Fibroblast of skin of right quadriceps (primary cell): ENCODE results near the gene KIAA1217.

Experiments used
- DNase-seq: peaks from one replicate; pipeline ENCODE4 v3.0.0-alpha.2; 2013

The KIAA1217 gene

GRCh38 chr10:24207781-24208611 is 942 bp upstream of the KIAA1217 start:
- peak; percentile 34 for DNase-seq

- peak; percentile 76 for DNase-seq
These were observed 464 bp downstream of the KIAA1217 start for GRCh38 chr10:24209432-24209771.

DNA sequence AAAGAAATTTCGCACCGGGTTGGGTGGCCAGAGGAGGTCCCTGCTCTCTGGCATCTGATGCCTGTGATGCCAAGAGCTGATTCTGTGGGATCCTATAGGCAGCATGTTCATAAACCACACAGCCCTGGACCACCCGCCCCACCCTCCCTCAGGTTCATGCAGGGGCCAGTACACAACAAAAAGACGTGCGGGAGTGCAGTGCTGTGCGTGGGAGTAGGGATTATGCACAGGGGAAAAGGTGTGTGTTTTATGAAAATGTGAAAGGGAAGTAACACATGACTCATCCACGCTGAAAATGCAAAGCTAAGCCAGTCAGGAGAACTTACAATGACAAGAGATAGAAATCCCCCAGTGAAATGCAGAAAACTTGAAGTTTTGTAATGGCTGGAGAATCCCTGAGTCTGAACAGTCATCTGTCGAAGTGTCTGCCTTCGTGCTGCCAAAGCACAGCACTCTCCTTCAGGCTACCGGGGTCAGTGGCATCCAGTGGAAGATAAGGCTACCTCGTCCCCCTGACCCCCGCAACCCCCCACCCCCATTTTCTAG is 1.1 kb downstream of the KIAA1217 start:
- DNase-seq = peak; percentile 78

DNA sequence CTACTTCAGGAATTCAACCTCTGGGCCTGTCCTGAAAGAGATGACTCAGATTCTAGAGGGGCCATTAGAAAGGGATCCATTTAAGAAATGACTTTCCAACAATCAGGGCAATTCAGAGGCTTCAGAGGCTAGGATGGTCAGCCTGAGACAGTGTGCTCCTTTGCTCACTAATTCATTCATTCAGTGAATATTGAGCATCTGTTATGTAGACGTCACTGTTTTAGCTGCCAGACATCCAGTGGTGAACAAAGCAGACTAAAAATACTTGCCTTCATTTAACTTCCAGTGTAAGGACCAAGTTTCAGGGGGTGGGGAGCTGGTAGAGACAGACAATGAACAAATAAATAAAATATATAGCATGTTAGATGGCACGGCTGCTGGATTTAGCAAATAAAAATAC is 1.6 kb downstream of the KIAA1217 start:
- DNase-seq = peak; percentile 15

- no peak for DNase-seq
These were observed 4.3 kb downstream of the KIAA1217 start for GRCh38 chr10:24213266-24213665.

DNA sequence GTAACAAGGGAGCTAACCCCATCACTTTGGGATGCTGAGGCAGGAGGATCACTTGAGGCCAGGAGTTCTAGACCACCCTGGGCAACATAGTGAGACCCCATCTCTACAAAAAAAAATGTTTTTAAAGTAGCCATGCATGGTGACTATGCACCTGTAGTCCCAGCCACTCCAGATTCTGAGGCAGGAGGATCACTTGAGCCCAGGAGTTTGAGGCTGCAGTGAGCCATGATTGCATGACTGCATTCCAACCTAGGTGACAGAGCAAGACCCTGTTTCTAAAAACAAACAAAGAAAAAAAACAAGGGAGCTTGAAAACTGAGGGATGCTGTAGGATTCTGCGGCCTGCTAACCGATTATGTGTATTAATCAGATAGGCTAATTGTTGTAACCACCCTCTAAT is 4.9 kb downstream of the KIAA1217 start:
- DNase-seq = no peak

DNA sequence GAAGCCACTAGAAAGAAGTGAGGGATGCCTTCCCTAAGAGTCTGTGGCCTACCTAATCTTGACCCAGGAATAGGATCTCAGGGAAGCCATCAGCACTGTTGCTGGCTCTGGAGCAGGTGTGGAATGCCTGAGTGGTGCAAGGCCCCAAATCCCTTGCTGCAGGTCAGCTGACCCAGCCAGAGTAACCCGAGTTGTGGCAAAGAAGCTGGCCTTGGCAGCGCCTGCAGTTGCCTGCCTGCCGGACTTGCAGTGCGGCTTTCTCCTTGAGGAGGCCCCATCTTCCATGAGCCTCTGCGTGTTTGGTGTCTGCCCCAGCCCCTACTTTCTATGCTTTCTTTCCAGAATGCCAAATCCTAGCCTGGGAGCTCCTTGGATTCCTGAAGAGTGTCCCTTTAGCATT is 5.8 kb downstream of the KIAA1217 start:
- no peak for DNase-seq

DNA sequence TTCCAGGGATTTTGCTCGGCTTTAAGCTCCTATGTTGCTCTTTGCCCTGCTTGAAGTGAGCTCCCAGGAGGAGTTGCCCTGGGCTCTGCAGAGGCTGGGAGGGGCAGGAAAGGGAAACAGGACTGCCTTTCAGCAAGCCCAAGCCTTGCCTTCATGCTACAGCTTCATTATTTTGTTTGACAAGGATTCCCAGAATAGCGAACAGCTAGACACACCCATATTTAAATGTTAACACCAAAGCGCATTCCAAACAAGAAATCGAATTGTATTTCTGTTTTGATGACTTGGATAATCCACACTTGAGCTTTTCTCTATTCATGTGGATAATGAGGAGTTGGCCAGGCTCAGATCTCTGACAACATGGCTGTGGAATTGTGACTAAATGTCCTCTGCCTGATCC is 6.3 kb downstream of the KIAA1217 start:
- DNase-seq = no peak

DNA sequence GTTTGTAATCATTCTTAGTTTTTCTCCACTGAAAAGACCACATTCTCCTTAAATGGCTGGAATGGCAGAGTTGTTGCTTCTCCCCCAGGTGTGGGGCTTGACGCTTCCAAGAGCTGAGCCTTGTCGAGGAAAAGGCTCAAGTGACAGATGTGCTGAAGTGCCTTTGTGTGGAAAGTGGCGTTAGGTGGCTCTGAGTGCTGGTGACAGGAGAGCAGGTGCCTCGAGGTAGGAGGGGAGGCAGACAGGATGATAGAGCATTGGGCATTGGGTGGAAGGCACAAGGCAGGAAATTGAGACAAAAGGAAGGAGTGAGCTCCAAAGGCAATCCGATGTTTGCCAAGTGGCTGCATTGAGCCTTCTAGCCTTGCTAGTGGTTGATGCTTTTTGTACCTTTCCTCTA is 6.7 kb downstream of the KIAA1217 start:
- DNase-seq = no peak

GRCh38 chr10:24219963-24220362 is 11.0 kb downstream of the KIAA1217 start:
- DNase-seq = no peak

DNA sequence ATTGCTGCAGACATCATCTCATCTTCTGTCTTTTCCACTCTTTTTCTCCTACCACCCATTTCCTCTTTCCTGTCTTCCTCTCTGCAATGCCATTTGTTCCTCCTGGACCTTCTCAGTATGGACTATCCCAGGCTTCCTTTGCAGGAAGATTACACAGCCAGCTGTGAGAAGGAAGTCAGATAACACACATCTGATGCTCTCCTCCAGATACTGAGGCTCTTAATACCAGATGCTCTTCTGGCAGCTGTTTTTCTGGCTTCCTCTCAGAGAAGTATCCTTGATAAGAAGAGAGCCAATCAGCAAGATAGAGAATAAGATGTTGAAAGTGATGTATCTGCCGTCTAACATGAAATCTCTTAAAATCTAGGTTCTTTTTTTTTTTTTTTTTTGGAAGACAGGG is 14.4 kb downstream of the KIAA1217 start:
- no peak for DNase-seq

- DNase-seq = no peak
These were observed 15.0 kb downstream of the KIAA1217 start for GRCh38 chr10:24223953-24224352.

DNA sequence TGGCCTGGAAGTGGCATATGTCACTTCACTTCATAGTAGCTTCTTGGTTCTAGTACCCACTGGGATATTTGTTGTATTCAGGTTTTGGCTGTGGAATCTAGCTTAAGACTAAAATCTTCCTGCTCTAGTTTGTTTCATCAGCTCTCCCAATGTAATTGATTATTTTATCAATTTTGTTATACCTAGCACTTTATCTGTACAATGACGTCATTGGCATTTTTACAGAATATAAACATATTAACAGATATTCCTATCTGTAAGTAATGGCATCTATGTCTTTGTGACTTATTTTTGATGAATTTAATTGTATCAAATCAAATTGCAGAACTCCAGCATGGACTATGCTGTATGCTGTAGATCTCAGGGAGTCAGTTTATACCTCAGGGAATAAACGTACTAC is 19.7 kb downstream of the KIAA1217 start:
- no peak for DNase-seq

DNA sequence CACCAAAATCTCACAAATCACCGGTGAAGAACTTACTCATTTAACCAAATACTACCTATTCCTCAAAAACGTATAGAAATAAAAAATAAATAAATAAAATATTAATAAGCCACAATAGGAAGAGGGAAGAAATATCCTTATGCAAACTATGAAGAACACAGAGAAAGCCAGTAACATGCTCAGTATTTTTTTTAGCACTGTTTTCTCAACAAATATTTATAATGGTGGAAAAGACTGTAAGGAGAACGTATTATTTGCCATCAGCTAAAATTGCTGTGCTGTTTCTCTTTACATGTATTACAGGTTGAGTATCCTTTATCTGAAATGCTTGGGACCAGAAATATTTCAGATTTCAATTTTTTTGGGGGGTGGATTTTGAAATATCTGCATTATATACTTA is 21.0 kb downstream of the KIAA1217 start:
- DNase-seq = no peak

DNA sequence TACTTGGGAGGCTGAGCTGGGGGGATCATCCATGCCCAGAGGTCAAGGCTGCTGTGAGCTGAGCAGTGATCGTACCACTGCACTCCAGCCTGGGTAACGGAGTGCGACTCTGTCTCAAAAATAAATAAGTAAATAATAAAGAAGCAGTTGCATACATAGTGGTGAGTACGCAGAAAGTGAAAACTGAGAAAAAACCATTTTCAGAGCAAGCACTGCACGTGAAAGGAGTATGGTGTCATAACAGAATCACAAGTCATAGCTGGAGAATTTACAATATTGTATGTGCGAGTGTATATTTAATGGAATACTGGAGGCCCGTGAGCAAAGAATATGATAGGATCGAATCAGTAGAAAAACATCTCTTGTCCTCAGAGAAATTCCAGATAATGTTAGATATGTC is 22.3 kb downstream of the KIAA1217 start:
- DNase-seq = no peak

DNA sequence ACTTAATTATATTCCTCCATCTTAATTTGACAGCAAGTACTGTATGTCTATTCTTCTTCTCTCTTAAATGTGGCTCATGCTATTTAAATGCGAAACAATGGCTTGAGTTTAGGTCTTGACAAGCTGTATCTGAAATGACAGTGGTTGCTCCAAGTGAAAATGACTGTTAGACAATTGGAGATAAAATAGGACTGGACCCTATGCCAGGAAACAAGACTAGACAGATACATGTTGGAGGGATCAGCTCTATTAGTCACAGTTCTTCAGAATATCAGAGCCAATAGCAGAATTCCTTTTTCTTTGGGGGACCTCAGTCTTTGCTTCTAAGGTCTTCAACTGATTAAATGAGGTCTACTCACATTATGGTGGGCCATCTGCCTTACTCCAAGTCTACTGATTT is 25.8 kb downstream of the KIAA1217 start:
- no peak for DNase-seq

DNA sequence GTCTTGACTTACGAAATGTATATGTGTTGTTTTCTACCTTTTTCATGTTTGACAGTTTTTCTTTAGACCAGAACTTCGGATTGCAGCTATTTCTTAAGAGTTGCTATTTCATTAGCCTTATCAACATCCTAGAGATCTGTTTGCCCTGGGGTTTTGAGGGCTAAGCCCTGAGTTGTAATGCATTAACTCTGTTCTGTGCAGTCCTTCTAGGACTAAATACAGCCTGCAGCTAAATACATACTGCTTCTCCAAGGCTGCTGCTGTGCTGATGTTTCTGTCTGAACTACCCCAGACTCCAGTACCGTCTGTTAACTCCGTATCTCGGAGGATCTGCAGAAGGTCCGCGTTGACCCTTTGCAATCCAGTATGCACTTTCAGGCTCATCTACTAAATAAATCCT is 26.5 kb downstream of the KIAA1217 start:
- DNase-seq = no peak

DNA sequence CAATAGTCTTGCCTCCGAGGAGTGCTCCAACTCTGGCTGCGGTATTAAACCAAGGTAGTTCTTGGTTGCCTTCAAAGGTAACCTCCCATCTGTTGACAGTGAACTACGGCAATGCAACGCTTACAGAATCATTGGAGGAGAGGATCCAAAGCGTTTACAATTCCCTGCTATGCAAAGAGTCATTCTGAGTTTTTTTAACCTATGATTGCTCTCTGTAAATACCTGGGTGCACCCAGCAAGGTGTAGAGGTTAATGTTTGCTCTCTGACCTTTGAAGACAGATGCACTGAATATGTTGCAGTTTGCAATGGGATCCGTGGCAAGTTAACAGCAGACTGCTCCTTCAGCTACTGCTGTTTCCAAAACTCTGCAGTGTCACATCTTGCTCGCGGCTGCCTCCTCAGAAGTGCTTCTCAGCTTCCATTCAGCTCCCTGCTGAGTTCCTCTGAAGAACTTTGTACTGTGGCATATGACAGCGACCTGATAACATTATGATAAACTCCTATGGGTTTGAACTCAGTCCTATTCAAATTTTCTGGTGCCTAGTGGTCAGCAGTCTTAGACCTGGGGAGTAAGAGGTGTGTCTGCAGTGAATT is 29.0 kb downstream of the KIAA1217 start:
- no peak for DNase-seq

- DNase-seq = no peak
These were observed 29.7 kb downstream of the KIAA1217 start for GRCh38 chr10:24238519-24239247.

DNA sequence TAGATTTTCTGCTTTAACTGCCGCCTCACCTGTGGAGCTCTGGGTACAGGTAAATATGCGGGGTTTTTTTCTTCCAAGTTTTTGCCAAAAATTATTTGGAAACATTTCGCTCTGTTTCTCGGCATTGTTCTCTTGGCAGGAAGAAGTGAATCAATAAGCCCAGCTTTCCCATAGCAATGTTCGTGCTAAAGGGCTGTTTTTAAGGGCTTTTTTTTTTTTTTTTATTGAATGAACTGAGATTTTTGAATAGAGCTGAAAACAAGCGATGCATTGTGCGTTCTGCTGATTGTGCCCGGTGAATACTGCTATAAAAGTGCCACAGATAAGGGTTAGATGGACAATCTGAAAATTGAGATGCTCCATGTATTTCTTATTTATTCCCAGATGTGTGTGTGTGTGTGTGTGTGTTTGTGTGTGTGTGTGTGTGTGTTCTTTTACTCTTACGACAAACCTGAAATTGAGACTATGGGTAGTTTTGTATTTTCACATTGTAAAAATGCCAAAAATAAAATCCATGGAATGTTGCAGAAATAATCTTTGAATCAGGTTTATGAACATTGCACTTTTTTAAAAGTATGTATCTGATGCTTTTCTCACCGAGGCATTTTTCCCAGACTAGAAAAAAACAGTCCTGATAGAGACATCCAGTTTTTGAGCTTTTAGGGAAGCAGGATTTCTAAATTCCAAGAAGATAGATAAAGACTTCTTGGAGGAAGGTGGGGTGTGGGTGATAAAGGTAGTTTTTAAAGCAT is 30.5 kb downstream of the KIAA1217 start:
- no peak for DNase-seq

- peak; percentile 42 for DNase-seq
These were observed 31.3 kb downstream of the KIAA1217 start for GRCh38 chr10:24240041-24240751.

DNA sequence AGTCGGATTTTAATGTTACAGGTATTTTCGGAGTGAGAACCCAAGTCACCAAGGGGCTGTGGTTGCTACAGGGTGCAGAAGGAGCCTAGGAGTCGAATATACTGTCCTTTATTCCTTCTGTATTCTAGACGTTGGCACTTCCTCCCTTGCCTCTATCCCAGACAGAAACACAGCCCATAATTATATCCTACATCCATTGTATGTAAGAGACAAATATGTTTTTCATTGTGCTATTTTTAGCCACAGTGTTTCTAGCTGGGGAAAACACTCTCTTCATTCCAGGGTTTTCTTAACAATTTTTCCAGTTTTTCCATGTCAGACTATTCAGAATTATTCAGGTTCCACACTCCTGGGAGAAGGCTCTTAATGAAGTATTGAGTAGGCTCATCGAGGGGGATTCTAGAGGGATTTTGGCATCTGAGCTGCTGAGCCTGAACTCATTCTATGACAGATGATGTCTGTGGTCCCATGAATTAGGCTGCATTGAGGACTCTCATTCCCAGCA is 32.6 kb downstream of the KIAA1217 start:
- peak; percentile 16 for DNase-seq
